Ovary (tissue), 3 donors: ENCODE data around the gene THPO.

Source experiments
- CTCF ChIP-seq, 3 donors: fragments of 450-650 bp in 2 of 3; fragments of 200-600 bp in 1 of 3; IDR thresholded peaks; one replicate each; pipeline versions ENCODE4 v1.5.1 to v1.8.0; 2016 to 2022; ENCODE audit warnings: antibody characterized with exemption in 3 of 3, mild to moderate bottlenecking in 1 of 3
- POLR2A ChIP-seq: fragments of 450-650 bp; IDR thresholded peaks from one replicate; pipeline ENCODE4 v1.6.1; 2017; ENCODE audit warnings: antibody characterized with exemption, mild to moderate bottlenecking, moderate library complexity
- donor health status: DM: no; HTN: no; CAD: no.

DNA sequence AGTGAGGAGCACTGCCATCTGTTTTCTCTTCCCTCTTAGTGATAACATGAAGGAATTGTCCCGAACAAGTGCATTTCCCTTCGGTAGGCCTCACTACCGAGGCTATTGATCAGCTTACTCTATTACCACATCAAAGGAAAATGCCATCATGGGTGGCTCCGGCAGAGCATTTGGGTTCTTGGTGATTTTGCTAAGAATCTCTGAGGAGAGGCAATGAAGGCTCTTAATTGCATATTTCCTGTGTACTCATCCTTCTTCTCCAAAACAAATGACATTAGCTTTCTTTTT lies 37.1 kb upstream of the THPO start:
- TF ChIP-seq CTCF (IDR thresholded peaks at IDR 0.05), result no peak
- TF ChIP-seq POLR2A, result no peak
